Stimulated activated CD4-positive, alpha-beta T cell treated with anti-CD3 and anti-CD28 coated beads, Interleukin-4, amount 100 ng/mL, for 24 hours (primary cell): ENCODE results near the gene INTS15.
A peak's percentile ranks its signal among the peaks of the same experiment; 100 is the strongest.
"Not testable (repeated sequence)": the region's sequence is repeated elsewhere in the genome, so short reads cannot be mapped to it uniquely, and the experiment has no call there.

ENCODE experiments used
- DNase-seq: peaks from one replicate; pipeline ENCODE4 v3.0.0-alpha.2; 2020

Gene INTS15

DNA sequence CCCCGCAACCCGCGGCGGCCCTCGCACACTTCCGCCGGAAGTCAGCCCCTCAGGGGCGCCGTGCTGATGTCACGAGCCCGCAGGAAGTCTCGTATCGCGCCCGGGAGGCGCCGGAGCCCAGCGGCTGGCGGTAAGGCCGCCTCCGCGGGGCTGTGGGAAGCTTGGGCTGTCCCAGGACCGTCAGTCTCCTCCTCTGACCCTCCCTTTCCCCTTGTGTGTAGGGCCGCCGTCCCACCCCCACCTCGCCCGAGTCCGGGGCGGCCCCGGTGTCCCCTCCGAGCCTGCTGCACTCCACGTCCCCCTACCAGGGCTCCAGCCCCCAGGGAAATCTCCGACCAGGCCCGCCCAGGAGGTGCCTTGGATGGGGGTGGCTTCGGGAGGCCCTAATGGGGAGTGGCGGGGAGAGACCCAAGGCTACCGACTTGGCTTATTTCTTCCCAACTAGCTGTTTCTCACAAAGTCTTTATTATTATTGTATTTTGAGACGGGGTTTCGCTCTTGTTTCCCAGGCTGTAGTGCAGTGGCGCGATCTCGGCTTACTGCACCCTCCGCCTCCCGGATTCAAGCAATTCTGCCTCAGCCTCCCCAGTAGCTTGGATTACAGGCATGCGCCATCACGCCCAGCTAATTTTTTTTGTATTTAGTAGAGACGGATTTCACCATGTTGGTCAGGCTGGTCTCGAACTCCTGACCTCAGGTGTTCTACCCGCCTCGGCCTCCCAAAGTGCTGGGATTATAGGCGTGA, 12.3 kb upstream of the INTS15 start, which contains the start of gene ZDHHC4:
ZDHHC4 (plus strand) TSS at position 86 of the 745 bp plus-strand sequence. CDS start 3,108 bp downstream, outside the sequence.
- DNase-seq = peak; percentile 90

- no peak for DNase-seq
Observed at GRCh38 chr7:6578114-6579084, 11.4 kb upstream of the INTS15 start.

DNA sequence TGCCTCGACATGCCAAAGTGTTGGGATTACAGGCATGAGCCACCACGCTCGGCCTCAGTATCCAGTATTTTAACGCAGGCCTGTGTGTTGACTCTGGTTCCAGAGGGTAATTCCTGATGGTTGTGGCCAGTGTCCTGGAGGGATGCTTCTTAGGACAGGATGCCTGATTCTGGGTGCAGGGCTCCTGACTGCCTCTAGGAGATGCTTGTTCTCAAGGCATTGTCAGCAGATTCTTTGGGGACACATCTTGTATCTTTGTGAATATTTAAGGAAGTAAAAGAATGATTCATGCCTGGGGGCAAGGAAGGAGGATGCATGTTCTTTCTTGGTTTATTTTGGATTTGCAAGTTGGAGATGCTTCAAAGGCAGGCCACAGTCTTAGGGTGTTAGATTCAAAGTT, 10.4 kb upstream of the INTS15 start:
- no peak for DNase-seq

DNA sequence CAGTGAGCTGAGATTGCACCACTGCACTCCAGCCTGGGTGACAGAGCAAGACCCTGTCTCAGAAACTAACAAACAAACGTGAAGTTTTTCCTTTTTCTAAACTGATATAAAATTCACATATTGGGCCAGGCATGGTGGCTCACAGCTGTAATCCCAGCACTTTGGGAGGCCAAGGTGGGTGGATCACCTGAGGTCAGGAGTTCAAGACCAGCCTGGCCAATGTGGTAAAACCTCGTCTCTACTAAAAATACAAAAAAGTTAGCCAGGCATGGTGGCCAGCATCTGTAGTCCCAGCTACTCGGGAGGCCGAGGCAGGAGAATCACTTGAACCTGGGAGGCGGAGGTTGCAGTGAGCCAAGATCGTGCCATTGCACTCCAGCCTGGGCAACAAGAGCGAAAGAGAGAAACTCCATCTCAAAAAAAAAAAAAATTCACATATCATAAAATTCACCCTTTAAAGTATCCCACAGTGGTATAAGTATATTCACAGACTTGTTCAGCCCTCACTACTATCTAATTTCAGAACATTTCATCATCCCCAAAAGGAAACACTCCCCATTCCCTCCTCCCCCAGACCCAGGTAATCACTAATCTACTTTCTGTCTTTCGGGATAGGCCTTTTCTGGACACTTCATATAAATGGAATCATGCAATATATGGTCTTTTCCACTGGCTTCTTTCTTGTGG, 3.9 kb upstream of the INTS15 start:
- not testable (repeated sequence) for DNase-seq

- no peak for DNase-seq
Observed at GRCh38 chr7:6588566-6588965, 1.3 kb upstream of the INTS15 start.

DNA sequence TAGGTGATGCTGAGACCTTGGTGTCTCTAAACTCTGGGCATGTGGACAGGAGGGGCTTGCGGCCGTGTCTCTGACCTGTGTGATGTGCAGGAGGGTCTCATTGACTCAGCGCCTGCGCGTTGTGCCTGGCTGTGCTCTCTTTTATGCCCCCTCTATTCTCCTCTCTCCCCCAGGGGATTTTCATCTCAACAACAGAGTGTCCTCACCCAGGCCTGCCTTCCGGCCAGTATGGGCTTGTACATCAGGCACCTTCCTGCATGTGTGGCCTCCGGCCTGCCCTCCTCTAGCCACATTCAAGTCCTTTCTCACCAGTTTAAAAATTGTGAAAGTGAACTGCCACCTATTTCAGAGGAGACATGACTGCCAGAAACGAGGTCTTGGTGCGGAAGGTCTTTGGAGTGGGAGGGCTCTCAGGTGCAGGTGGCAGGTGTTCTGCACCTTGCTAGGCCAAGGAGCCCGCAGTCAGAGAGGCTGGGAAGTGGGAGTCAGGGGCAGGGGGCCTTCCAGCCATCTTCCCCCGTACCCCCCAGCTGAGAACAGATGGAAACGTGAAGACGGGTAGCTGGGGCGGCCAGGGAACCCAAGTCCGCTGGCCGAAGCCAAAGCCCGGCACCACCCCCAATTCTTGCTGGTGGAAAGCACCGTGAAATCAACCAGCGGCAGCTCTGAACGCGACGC, 531 bp upstream of the INTS15 start:
- no peak for DNase-seq

DNA sequence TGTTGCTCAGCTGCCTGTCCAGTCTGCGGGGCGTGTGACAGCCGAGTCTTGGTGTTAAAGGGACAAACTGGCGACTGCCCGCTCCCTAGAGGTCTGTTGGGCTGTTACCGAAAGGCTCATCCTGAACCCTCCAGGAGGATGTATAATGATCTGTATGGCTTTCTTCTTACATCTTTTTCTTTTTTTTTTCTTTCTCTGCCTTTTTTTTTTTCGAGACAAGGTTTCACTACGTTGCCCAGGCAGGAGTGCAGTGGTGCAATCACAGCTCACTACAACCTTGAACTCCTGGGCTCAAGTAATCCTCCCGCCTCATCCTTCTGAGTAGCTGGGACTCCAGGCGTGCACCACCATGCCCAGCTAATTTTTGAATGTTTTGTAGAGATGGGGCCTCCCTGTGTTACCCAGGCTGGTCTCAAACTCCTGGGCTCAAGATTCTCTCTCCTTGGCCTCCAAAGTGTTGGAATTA, 857 bp downstream of the INTS15 start:
- no peak for DNase-seq

- no peak for DNase-seq
Observed at GRCh38 chr7:6600093-6600492, 10.3 kb downstream of the INTS15 start.

GRCh38 chr7:6604458-6604857, 14.6 kb downstream of the INTS15 start:
- no peak for DNase-seq

DNA sequence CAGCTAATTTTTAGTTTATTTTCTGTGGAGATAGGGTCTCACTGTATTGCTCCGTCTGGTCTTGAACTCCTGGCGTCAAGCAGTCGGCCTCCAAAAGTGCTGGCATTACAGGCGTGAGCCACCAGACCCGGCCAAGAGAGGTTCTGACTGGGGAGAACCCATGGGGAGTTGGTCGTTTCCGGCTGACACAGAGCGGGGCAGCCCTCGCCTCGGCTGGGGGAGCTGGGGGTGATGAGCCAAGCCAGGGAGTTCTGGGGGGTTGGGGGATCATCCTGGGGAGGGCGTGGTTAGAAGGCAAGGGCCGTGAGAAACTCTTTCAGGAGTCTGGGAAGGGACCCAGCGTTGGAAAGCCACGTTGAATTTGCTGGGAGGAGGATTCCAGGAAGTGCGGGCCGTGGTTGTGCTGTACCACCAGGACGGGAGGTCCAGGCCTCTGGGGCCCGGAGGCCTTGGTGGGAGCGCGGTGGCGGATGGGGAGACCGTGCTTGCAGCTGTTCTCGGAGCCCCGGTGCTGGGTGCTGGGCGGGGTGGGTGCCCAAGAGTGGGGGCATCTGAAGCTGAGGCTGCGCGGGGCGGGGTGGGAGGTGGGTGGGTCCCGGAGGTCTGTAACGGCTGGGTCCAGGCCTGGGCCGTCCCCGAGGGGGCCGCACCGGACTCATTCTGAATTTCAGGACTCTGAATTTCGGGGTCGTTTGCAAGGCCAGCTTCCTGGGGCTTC, 17.2 kb downstream of the INTS15 start:
- no peak for DNase-seq

DNA sequence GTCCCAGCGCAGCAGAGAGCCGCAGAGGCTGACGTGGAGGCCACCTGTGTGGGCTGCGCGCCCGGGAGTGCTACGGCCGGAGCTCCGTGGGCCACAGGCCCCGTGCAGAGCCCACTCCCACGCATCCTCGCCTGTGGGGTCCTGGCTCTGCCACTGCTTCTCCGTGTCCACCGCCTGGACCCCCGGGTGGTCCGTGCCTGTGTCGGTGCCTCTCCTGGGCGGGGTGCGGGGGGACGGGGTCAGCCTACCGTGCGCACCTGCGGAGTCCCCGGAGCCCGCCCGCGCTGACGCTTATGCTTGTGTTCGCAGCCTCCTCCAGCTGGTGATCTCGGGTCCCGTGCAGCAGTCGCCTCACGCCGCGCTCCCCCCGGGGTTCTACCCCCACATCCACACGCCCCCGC, 17.8 kb downstream of the INTS15 start:
- no peak for DNase-seq

GRCh38 chr7:6608081-6608480, 18.3 kb downstream of the INTS15 start:
- DNase-seq = no peak

- no peak for DNase-seq
Observed at GRCh38 chr7:6608794-6609193, 19.0 kb downstream of the INTS15 start.

- no peak for DNase-seq
Observed at GRCh38 chr7:6612819-6613218, 23.0 kb downstream of the INTS15 start.

DNA sequence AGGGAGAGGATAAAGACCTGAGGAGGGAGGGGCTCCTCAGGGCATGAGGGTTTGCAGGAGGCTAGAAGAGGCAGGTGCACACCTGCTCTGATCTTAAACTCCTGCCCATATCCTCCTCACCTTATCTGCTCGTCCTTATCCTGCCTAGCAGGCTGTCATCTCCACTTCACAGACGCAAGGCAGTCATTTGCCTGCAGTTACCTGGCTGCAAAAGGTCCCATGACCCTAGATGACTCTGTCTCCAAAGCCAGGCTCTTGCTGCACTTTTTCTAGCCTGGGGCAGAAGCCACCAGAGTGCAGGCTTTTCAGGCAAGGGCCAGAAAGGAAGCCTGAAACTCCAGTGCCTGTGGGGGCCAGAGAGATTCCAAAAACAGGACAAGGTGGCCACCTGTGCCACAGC, 23.9 kb downstream of the INTS15 start:
- no peak for DNase-seq

DNA sequence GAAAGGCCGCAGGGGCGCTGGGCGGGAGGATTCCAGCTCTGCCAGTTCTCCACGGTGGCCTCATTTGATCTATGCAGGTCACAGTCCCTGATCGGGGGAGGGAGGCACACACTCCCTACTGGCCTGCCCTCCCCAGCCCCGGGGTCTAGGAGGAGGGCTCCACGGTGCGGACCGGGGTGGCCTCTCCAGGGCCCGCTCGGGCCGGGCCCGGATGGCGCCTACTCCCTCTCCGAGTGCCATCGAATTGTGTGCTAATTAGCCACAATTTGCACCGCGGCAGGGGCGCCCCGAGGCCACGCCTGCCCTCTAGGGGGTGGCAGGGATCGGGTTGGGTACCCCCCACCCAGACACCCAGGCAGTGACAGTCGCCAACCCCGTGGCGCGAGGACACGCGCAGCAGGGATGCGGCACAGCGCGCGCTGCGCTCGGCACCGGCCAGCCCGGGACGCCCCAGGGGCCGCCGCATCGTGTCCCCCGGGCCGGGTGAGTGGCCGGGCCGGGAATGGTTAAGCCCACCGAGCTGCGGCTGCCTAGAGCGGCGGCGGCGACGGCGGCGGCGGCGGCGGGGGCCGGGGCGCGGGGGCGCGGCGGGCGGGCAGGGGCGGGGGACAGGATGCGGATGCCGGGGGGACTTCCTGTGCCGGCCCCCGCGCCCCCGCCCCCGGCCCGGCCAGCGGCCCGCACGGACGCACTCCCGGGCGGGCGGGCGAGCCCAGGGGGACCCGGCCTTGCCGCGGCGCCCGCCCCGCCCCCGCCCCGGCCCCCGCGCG, 25.3 kb downstream of the INTS15 start, which contains the start of gene ZNF853:
ZNF853 (plus strand) TSS at position 658 of the 770 bp plus-strand sequence. CDS start 565 bp downstream, outside the sequence.
- no peak for DNase-seq

GRCh38 chr7:6615723-6616555, 26.1 kb downstream of the INTS15 start:
- no peak for DNase-seq

- DNase-seq = no peak
Observed at GRCh38 chr7:6616854-6617643, 27.2 kb downstream of the INTS15 start.

DNA sequence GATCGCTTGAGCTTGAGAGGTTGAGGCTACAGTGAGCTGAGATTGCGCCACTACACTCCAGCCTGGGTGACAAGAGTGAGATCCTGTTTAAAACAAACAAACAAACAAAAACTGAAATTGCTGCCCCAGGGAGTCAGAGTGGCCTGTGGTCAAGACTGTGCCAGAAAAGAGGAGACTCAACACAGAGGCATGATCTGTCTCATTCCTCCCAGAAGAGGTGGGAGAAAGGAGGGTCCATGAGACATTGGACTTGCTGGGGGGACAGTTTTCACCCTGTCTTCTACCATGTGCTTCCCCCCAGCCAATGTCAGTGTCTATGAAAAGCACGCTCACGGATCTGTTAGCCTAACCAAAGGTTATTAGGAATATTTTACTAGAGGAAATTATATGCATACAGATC, 28.8 kb downstream of the INTS15 start:
- no peak for DNase-seq
